UCSD-AML1 (cell line): Measurements from ENCODE around the gene USP30.

Experiments
- DNase-seq: peaks from one replicate; lab custom pipeline; 2025; ENCODE audit not compliant: unreplicated experiment; lab: John Stamatoyannopoulos, UW

Gene USP30

DNA sequence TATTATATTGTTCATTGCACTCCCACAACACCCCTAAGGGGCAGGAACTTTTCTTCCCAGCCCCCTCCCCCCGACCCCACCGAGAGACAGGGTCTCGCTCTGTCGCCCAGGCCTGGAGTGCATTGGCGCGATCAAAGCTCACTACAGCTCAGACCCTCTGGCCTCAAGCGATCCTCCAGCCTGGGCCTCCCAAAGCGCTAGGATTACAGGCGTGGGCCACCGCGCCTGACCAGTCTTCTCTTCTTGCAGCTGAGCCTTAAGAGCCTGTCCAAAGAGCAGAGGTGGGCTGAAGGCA, 44.7 kb downstream of the USP30 start:
- DNase-seq = no peak

DNA sequence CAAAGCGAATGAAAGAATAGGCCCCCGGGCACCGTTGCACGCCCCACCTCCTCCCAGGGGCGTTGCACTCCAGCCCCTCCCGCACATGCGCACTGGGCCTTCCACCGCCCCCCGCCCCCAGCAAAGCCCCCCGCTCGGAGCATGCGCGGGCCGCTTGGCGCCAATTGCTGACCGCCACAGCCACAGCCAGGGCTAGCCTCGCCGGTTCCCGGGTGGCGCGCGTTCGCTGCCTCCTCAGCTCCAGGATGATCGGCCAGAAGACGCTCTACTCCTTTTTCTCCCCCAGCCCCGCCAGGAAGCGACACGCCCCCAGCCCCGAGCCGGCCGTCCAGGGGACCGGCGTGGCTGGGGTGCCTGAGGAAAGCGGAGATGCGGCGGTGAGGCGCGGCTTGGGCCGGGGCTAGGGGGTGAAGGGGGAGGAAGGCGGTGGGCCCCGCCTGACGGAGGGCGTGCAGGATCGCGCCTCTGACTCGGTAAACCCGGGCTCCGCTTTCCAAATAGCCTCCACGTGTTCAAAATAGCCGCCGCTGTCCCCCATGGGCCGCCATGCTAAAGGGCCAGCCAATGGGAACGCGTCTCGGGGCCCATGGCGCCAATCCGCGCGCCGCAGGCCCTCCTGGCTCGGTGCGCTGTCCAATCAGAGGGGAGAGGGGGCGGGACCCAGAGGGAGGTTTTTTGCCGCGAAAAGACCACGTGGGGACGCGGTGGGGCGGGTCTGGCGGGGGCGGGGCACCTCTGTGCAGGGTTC, 45.2 kb downstream of the USP30 start, which contains the start of gene UNG:
UNG (plus strand) TSS at position 163 of the 748 bp plus-strand sequence; CDS start at position 246, 83 bp downstream.
- DNase-seq = peak; percentile 95

DNA sequence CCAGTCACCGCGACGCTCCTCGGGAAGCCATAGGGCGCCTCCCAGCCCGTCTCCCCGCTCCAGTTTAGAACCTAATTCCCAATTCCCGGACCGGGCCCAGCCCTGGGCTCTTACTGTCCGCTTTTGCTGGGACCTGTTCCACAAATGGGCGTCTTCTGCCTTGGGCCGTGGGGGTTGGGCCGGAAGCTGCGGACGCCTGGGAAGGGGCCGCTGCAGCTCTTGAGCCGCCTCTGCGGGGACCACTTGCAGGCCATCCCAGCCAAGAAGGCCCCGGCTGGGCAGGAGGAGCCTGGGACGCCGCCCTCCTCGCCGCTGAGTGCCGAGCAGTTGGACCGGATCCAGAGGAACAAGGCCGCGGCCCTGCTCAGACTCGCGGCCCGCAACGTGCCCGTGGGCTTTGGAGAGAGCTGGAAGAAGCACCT, 45.8 kb downstream of the USP30 start:
- no peak for DNase-seq

DNA sequence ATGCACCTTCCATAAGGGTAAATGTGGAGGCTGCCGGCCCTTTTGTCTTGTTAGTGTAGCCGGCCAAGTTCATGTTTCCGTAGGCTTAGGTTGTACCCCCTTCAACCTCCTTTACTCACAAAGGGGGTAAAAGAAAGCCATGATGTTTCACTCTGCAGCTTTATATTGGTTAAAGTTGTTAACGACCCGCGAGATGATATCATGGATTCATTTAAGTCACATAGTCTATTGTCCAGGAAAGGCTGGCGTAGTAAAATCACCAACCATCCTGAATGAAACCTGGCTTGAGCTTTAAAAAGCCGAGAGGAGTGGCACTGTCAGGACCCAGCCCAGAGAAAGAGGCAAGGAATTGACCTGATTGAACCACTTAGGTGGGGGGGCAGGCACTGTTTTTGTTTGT, 46.3 kb downstream of the USP30 start:
- DNase-seq = no peak

DNA sequence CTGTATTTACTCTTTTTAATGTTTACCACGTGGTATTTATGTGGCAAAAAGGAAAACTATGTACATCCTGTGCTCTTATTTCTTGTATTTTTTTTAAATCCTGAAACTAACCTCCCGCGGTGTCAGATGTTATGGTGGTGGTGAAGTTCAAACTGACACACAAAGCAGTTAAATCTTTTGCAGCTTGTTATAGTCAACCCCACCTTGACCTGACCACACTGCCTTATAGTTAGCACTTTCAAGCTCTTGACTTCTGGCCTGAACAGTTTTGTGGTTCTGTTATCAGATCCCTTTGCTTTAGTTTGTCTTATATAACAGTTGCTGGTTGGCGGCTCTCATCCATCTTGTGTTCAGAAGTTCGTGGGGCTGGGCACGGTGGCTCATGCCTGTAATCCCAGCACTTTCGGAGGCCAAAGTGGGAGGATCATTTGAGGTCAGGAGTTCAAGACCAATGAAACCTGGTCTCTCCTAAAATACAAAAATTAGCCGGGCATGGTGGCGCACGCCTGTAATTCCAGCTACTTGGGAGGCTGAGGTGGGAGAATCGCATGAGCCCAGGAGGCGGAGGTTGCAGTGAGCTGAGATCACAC, 47.1 kb downstream of the USP30 start:
- no peak for DNase-seq

DNA sequence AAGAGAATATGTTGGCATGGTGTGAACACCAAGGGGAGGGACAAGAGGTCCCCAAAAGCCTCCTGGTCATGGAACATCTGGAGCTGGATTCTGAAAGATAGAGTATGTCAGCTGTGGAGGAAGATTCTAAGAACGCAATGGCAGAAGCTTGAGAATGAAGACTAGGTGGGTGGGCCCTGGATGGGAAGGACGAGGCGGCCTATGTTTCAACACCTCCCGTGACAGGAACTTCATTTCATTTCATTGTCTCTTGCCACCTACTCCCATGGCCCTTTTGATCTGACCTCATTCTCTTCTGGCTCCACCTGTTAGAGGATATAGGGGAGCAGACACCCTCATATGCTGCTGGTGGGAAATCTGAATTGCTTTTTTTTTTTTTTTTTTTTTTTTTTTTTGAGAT, 48.4 kb downstream of the USP30 start:
- DNase-seq = no peak

DNA sequence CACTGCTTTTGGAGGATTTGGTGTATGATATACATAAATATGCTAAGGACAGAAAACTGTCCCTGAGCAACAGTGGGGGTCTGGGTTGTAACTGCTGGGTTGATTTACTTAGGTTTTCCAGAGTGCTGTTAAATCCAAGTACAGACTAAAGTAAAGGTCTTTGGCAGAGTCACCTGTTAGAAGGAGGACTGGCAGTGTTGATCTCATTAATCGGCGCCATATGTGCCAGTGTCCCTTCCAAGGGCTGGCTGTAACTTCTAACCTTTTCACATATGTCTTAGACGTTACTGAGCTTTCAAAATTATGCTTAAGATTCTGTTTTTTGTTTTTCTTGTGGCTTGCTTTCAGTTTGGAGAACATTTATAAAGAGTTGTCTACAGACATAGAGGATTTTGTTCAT, 50.1 kb downstream of the USP30 start:
- DNase-seq = no peak

DNA sequence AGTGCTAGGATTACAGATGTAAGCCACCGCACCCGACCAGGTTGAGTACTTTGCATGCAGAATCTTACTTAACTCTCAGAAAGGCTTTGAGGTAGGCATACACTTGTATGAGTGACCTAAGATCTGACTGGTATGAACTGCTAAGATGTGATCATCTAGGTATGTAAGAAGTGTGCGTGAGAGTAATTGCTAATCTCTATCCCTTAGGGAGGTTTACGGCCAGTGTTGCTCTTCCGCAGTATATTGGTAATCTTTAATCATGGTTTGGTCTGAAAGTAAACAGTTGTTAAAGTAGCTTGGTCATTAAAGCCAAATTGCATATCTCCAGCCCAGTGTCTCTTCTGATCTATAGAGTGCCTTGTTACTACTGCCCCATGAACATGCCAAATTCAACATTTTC, 52.8 kb downstream of the USP30 start:
- DNase-seq = no peak

DNA sequence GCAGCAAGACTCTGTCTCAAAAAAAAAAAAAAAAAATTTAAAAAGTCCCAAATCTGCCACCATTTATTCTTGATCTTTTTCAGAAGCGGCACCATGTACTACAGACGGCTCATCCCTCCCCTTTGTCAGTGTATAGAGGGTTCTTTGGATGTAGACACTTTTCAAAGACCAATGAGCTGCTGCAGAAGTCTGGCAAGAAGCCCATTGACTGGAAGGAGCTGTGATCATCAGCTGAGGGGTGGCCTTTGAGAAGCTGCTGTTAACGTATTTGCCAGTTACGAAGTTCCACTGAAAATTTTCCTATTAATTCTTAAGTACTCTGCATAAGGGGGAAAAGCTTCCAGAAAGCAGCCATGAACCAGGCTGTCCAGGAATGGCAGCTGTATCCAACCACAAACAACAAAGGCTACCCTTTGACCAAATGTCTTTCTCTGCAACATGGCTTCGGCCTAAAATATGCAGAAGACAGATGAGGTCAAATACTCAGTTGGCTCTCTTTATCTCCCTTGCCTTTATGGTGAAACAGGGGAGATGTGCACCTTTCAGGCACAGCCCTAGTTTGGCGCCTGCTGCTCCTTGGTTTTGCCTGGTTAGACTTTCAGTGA, 57.5 kb downstream of the USP30 start:
- DNase-seq = no peak

DNA sequence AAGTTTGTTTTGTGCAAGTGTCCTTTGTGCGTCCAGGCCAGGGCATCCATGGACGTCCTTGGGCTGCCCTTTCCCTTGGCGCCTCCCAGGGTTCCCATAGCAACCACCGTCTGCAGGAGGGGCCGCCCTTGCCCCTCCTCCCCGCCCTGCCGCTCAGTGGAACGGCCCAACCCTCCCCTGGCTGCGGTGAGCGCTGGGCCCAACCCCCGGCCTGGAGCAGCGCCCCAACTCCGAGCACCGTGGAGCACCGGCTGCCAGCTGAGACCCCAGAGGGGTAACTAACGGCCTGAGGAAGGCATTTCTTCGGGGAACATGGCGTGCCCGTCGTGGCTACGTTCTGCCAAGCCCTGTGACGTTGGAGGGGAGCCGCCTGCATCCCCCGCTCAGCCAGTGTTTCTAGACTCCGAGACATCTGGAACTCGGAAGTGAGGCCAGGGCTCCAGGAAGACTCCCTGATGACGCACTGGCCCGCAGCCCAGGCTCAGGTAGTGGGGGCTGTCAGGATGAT, 58.7 kb downstream of the USP30 start:
- no peak for DNase-seq

DNA sequence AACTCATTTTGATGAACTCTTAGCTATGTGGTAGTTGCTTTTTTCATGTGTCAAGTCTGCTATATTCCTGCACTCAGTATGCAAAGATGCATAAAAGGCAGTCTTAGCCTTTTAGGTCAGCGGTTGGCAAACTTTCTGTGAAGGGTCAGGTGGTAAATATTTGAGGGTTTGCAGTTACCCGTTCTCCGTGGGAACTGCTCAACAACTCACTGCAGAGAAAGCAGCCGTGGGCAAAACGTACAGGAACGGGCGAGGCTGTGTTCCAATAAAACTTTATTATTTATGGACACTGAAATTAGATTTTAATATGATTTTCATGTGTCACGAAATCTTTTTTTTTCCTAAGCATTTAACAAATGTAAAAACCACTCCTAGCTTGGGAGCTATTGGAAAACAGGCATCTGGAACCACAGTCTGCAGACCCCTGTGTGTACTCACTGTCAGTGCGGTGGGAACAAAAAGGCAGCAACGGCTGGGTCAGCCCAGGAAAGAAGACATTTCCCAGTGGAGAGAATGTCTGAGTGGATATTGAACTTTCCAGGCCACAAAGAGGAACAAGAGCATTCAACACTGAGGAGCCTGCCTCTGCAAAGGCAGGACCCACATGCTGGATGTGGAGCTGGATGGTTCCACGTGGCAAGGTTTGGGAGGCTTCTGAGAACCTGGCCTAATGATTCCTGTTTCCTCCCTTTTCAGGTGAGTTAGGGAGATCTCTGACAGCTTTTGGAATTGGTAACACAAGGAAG, 60.5 kb downstream of the USP30 start:
- DNase-seq = no peak

DNA sequence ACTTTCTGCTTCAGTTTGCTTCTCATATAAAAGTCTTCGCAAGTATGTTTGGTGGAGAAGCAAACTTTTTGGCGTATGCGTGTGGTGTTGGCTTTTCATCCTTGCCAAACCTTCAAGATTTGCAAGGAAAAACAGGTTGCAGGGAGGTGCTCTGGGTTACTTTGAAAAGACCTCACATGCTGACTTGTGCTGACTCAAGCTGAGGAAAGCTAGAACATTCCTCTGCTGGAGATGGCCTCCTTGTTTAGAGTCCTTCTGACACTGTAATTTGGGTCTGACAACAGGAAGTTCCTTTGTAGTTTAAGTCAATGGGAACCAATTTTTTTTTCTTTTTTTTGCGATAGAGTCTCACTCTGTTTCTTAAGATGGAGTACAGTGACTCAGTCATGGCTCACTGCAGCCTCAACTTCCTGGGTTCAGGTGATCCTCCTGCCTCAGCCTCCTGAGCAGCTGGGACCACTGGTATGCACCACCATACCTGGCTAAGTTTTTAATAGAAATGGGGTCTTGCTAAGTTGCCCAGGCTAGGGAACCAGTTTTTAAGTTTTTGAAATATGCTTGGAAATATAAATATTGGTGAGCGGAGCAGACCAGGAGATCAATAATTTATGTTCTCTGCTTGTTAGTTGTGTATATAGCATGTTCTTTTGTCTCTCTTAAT, 61.4 kb downstream of the USP30 start:
- no peak for DNase-seq

DNA sequence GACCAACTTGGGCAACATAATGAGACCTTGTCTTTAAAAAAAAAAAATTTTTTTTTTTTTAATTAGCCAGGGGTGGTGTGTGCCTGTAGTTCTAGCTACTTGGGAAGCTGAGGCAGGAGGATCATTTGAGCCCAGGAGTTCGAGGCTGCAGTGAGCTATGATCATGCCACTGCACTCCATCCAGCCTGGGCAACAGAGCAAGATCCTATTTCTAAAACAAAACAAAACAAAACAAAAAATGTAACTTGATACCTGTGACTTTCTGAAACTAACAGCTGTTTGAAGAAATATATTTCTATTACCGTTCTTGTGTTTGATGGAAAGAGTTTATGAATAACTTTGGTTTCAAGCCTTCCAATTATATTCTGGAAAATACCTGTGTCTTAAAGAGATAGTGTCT, 62.3 kb downstream of the USP30 start:
- DNase-seq = no peak

DNA sequence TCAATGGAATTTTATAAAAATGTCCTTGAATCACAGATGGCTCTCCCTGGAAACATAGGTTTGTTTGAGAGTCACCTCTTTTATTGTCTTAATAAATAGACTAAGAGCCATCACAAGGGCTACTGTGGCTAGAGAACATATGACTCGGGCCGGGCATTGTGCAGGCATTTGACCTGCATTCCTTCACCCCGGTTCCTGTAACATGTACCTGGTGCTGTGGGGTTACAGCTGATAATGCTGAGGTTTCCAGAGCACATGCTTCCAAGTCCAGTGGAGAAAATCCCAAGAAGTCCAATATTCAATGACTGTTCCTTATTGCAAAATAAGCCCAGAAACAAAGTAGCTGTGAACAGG, 63.0 kb downstream of the USP30 start:
- DNase-seq = no peak

DNA sequence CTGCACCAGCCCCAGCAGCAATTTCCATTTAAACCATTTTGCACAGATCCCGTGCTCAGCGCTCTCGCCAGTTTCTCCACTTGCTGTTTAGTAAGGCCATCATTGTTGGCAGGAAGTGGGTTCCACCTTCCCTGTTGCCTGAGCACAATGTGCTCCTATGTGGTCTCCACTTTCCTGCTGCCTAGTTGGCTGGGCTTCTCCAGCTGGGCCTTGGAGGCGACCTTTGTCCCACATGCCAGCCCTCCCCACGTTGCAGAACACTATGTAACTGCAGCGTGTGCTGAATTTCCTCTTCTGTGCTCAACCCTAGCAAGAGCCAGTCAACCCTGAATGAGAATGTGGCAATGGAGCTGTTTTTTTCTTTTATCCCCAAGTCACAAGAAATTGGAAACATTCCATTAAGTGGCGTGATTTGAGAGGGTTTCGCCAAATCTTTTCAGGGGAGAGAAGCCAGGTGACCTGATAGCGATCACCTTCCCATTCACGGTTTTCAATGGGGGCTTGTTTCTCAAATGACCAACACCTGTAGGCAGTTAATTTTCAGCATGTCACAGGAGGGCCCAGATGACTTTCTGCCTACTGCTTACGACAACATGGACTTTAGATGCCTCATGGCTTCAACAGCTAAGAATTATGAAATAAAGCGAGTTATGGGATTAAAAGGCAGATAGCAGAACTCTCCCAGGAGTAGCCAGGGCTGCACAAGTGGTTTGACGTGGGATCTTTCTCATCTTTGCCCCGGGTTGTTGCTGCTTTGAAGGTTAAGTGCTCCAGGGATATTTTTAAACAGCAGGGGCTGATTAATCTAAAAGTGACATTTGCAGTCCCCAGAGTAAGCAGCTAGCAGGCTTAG, 63.6 kb downstream of the USP30 start, which contains the start of gene ACACB:
ACACB (plus strand) TSS at position 830 of the 853 bp plus-strand sequence. CDS start 22,819 bp downstream, outside the sequence.
- DNase-seq = peak; percentile 40

DNA sequence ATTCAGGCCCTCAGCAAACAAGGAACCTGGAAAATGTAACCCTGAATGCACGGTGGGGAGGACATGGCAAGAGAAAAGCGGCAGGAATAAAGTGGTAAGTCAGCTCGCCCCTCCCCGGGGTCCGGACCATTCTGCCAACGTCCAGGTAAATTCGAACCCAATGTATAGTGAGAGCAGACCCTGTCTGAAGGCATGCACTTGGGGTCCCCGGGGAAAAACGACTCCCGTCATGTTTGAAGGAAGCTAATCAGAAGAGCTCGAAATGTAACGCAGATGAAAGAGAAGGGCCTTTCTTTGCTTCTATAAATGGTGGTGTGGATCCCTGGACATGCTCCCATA, 64.2 kb downstream of the USP30 start:
- no peak for DNase-seq

DNA sequence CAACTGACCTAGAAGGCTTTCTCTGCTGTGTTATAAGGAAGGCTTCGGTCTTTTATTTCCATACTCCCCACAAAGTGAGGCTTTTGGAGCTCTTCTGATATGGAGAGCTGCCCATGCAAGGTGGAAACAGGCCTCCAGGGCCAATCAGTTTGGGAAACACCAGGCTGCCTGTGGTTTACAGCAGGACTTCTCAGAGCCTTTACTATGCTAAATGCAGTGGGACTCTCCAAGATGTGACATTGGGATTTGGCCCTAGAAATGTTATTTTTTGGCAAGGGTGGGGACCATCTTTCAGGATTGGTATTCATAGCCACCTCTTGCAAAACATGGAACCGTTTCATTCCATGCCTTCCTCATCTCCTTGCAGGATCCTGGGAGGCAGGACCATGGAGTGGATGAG, 67.7 kb downstream of the USP30 start:
- no peak for DNase-seq

DNA sequence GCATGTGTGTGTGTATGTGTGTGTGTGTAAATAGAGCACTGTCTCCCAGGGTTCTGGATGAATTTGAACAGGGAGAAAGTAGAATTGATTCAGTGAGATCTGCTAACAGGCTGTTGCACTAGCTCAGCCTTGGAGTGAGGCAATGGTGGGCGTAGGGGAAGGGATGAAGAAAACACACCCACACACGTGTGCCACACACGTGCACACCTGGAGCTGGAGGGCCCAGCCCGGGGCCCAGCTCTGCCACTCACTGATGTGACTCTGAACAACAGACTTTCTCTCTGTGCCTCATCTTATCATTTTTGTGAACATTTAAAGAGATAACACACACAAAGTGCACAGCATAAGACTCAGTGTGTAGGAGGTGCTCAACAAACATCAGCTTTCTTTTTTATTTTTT, 68.2 kb downstream of the USP30 start:
- DNase-seq = no peak

DNA sequence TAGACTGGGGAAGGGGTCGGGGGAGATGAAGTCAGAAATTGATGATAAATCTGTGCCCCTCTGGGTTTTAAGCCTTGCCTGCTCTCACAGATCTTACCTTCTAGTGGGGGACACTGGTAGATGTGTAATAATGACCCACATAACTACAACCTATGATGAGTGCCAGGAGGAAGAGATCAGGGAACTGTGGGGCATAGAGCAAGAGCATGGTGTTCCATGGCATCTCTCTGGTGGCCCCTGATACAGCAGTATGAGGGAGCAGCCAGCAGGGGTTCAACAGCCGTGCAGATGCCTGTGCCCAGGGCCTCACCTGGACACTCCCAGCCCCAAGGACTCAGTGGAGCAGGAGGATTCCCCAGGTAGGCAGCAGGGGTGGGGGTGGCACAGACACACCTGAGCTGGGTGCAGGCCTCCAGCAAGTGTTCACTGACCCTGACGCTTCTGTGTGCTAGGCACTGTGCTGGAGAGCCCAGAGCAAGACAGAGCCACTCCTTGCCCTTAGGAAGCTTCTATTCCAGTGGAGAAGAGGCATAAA, 69.0 kb downstream of the USP30 start:
- DNase-seq = no peak
